A549 treated with ZK216348 at 1 μM for 4 hours (cell line): ENCODE data around the gene VTCN1. TPM values are rescaled to one million over a fixed set of nuclear protein-coding genes. Genes with fewer than 3 reads are reported as not detected.

ENCODE experiments used
- total RNA-seq: library from RNA; stranded (reverse); fragments of 200-300 nt; extraction: Qiagen RNA extraction; gene quantifications from 5 replicates; pipeline ENCODE4 v1.2.3, GENCODE V29; 2022; ENCODE audit warnings: low read depth

The VTCN1 gene, protein sequence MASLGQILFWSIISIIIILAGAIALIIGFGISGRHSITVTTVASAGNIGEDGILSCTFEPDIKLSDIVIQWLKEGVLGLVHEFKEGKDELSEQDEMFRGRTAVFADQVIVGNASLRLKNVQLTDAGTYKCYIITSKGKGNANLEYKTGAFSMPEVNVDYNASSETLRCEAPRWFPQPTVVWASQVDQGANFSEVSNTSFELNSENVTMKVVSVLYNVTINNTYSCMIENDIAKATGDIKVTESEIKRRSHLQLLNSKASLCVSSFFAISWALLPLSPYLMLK
- 0.09 to 0.13 TPM in 2 of 5 replicates, not detected in the others for total RNA-seq

DNA sequence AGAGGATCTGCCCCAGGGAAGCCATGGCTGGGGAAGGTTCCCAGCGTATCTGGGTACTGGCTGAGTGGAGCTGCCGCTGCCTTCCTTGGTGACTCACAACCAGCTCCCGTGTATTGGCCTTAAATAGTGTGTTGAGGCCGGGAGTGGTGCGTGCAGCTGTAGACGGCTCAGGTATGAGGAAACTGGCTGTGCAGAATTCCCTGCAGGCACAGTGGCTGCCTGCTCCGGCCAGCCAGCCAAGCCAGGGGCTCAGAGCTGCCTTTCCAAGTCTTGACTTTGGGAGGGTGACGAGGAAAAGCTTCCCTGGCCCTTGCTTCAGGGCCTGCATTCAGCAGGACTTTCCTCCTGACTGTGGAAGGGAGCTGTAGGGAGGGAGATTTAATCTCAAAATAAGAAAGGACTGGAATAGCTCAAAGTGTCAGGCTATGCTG lies at the start of gene VTCN1:
VTCN1 (minus strand) TSS at position 97 of the 431 bp plus-strand sequence; CDS start at position 25, 72 bp downstream.

DNA sequence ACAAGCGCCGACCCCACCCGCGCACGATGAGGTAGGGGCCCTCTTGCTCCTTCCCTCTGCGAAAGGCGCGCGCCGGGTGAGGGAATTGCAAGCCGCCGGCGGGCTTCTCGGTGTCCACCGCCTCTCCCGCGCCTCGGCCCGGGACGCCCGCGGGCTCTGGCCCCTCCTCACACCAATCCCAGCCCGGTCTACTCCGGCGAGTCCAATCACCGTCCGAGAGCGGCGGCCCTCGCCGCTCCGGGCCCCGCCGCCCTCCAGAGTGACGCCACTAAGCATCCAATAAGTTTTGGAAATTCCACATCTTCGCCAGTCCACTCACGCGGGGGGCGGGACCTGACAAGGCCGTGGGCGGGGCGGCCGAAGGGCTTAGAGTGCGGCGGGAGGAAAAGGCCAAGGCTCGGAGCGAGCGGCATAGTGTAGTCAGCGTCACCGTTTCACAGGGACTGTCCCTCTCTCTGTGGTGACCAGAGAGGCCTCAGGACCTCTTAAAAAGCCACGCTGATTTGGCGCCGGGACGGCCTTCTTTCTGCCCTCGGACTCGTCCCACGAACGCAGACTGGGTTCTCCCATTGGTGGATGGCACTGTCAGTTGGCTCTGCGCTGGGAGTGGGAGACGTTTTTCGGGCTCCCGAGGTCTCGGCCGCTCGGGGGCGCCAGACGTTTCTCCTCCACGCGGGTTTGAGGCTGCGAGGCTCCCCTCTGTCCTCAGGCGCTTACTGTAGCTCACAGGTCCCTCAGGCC lies 89.0 kb downstream of the VTCN1 start, which contains the start of gene TRIM45:
TRIM45 (minus strand) TSS at position 161 of the 741 bp plus-strand sequence. CDS start 548 bp downstream, outside the sequence.

Other genes with a start within 250 kb of the VTCN1 start
- gene CD101, start 209.2 kb downstream of the VTCN1 start, total RNA-seq = 0.24 to 0.58 TPM (median 0.47 TPM) in 5 replicates
- 13.6 to 24.5 TPM (median 21.5 TPM) in 5 replicates for gene TTF2, start 150.6 kb downstream of the VTCN1 start, total RNA-seq
- 0.66 to 1.8 TPM (median 1.6 TPM) in 5 replicates for gene TRIM45, start 89.2 kb downstream of the VTCN1 start, total RNA-seq
- gene MAN1A2, start 156.5 kb upstream of the VTCN1 start, total RNA-seq = 5.3 to 9.3 TPM (median 6.9 TPM) in 5 replicates